Small intestine (tissue), 7 donors: ENCODE results near the gene PHOSPHO1. TPM values are rescaled to one million over a fixed set of nuclear protein-coding genes. Genes with fewer than 3 reads are reported as not detected.

ENCODE experiments used
- DNase-seq, 2 donors: peaks; one replicate each; pipeline versions ENCODE4 v3.0.0 to v3.0.0-alpha.2; 2013
- FAIRE-seq: peaks from 2 replicates; lab custom pipeline; 2012; peaks lifted over from hg19 to GRCh38; lab: Jason Lieb, UNC
- H3K27ac ChIP-seq, 3 donors: one replicate each; pipeline ENCODE4 v1.5.1; 2013; ENCODE audit warnings: low read length in 2 of 3, mild to moderate bottlenecking in 2 of 3, control low read depth in 1 of 3, inconsistent platforms in 1 of 3, low read depth in 1 of 3, moderate library complexity in 1 of 3
- H3K27me3 ChIP-seq, 3 donors: one replicate each; pipeline ENCODE4 v1.6.1; 2013; ENCODE audit warnings: low read length in 3 of 3, inconsistent platforms in 1 of 3; ENCODE audit not compliant: control insufficient read depth in 3 of 3, insufficient read depth in 3 of 3
- H3K36me3 ChIP-seq, 3 donors: one replicate each; pipeline ENCODE4 v1.6.1; 2013; ENCODE audit warnings: low read length in 3 of 3, inconsistent platforms in 1 of 3, low read depth in 1 of 3, mild to moderate bottlenecking in 1 of 3, moderate library complexity in 1 of 3; ENCODE audit not compliant: control insufficient read depth in 3 of 3, insufficient read depth in 2 of 3
- H3K4me1 ChIP-seq, 3 donors: one replicate each; pipeline ENCODE4 v1.6.1; 2013; ENCODE audit warnings: low read length in 2 of 3, inconsistent platforms in 1 of 3, low read depth in 1 of 3, mild to moderate bottlenecking in 1 of 3, moderate library complexity in 1 of 3; ENCODE audit not compliant: control insufficient read depth in 3 of 3, insufficient read depth in 2 of 3
- H3K4me3 ChIP-seq, 3 donors: one replicate each; pipeline ENCODE4 v1.5.1; 2013; ENCODE audit warnings: low read length in 3 of 3, control low read depth in 1 of 3, inconsistent platforms in 1 of 3, low read depth in 1 of 3, mild to moderate bottlenecking in 1 of 3, moderate library complexity in 1 of 3
- H3K9me3 ChIP-seq, 2 donors: one replicate each; pipeline ENCODE4 v1.6.1; 2013; ENCODE audit warnings: low read depth in 1 of 2, low read length in 1 of 2; ENCODE audit not compliant: control insufficient read depth in 2 of 2, insufficient read depth in 1 of 2
- WGBS, 3 donors: extraction: QIAGEN DNeasy Blood & Tissue Kit; methylation state at CpG; one replicate each; pipeline ENCODE4 v1.1.7; 2013; 5-methylcytosine and 5-hydroxymethylcytosine counted together
- polyA plus RNA-seq, 4 donors: library from polyadenylated mRNA; stranded (reverse) in 3 of 4; unstranded in 1 of 4; fragments of 200-250 nt in 3 of 4; fragments of 120-200 nt in 1 of 4; gene quantifications; one replicate each; pipeline versions ENCODE4 v1.2.1 to v1.2.3, GENCODE V29; 2013
- donor health status: healthy with polysubstance abuse.
- donor health status: control.
- donor health status: control.
- donor health status: Bipolar disorder and iron deficiency.
- donor health status: healthy.

The PHOSPHO1 gene
- polyA plus RNA-seq, 4 donors, result 0.54 to 0.92 (median 0.64) TPM; not detected in 1

- Histone ChIP-seq H3K4me3 (peak overlapping the region in 1 of 3 donors; percentile 56), H3K27me3 (no peaks in the 10 kb centered on the region), H3K27ac (no peak overlapping the region), H3K9me3 (no peaks in the 10 kb centered on the region), H3K4me1 (peaks cover 0 to 4% (median 3%) of the 10 kb centered on the region in 3 donors), H3K36me3 (peaks cover 0 to 9% (median 0%) of the 10 kb centered on the region in 3 donors)
- WGBS, 3 donors, result 58 to 73% (median 63%) methylated on average over 5 of the region's 5 CpGs
- no peak for DNase-seq
- FAIRE-seq, result no peak
Observed at GRCh38 chr17:49213399-49213798, 17.2 kb downstream of the PHOSPHO1 start.

GRCh38 chr17:49210158-49211029 is 20.2 kb downstream of the PHOSPHO1 start, which contains the start of the genes ABI3 and GNGT2:
Gene ABI3, plus strand, starts transcription at chr17:49210707. Its CDS starts 18 bp downstream, at chr17:49210725.
Gene GNGT2, minus strand, starts transcription at chr17:49210574. Its CDS starts 3,152 bp downstream, at chr17:49207422.
- Histone ChIP-seq H3K36me3 (no peaks in the 10 kb centered on the region), H3K27ac (peak within 1 kb of the TSS; percentile 20 to 75 (median 32)), H3K27me3 (peaks cover 0 to 10% (median 0%) of the 10 kb centered on the region in 3 donors), H3K4me1 (peaks cover 0 to 4% (median 0%) of the 10 kb centered on the region in 3 donors), H3K4me3 (peak within 1 kb of the TSS; percentile 33 to 56 (median 35)), H3K9me3 (no peaks in the 10 kb centered on the region)
- 23 to 44% (median 38%) methylated on average over 20 to 22 of the region's 22 CpGs for WGBS, 3 donors
- DNase-seq (peak; percentile 30 to 61), FAIRE-seq (no peak)

GRCh38 chr17:49209061-49209571 is 21.5 kb downstream of the PHOSPHO1 start:
- no peak for FAIRE-seq
- 61 to 80% (median 67%) methylated on average over 10 of the region's 10 CpGs for WGBS, 3 donors
- H3K27ac ChIP-seq, result peak overlapping the region in 1 of 3 donors; percentile 46

GRCh38 chr17:49204516-49204915 is 26.1 kb downstream of the PHOSPHO1 start:
- Histone ChIP-seq H3K36me3 (no peaks in the 10 kb centered on the region), H3K27ac (no peak overlapping the region), H3K27me3 (peaks cover 0 to 14% (median 0%) of the 10 kb centered on the region in 3 donors), H3K4me3 (no peak overlapping the region), H3K9me3 (no peaks in the 10 kb centered on the region), H3K4me1 (no peaks in the 10 kb centered on the region)
- FAIRE-seq, result no peak
- 95 to 98% (median 97%) methylated on average over 2 of the region's 2 CpGs for WGBS, 3 donors
- DNase-seq, result no peak

More at GRCh38 chr17:49209061-49209571, 21.5 kb downstream of the PHOSPHO1 start:
- Histone ChIP-seq H3K4me1 (peaks cover 0 to 4% (median 0%) of the 10 kb centered on the region in 3 donors), H3K9me3 (no peaks in the 10 kb centered on the region), H3K36me3 (no peaks in the 10 kb centered on the region), H3K27me3 (peaks cover 0 to 12% (median 0%) of the 10 kb centered on the region in 3 donors), H3K4me3 (no peak overlapping the region)
- no peak for DNase-seq

GRCh38 chr17:49203796-49204195 is 26.8 kb downstream of the PHOSPHO1 start:
- no peaks in the 10 kb centered on the region for H3K36me3 ChIP-seq
- no peak for FAIRE-seq
- H3K27ac ChIP-seq, result no peak overlapping the region
- 55 to 81% (median 64%) methylated on average over 2 of the region's 2 CpGs for WGBS, 3 donors
- DNase-seq, result no peak
- no peaks in the 10 kb centered on the region for H3K9me3 ChIP-seq
- no peak overlapping the region for H3K4me3 ChIP-seq
- no peaks in the 10 kb centered on the region for H3K4me1 ChIP-seq
- H3K27me3 ChIP-seq, result peaks cover 0 to 14% (median 0%) of the 10 kb centered on the region in 3 donors

GRCh38 chr17:49201481-49201927 is 29.1 kb downstream of the PHOSPHO1 start:
- Histone ChIP-seq H3K4me3 (no peak overlapping the region), H3K27ac (peak overlapping the region in 1 of 3 donors; percentile 56), H3K36me3 (no peaks in the 10 kb centered on the region), H3K9me3 (no peaks in the 10 kb centered on the region), H3K27me3 (peaks cover 0 to 8% (median 0%) of the 10 kb centered on the region in 3 donors), H3K4me1 (no peaks in the 10 kb centered on the region)
- no peak for DNase-seq
- 75 to 93% (median 89%) methylated on average over 8 of the region's 8 CpGs for WGBS, 3 donors
- FAIRE-seq, result no peak

- Histone ChIP-seq H3K4me1 (no peaks in the 10 kb centered on the region), H3K9me3 (no peaks in the 10 kb centered on the region), H3K36me3 (no peaks in the 10 kb centered on the region), H3K4me3 (no peak overlapping the region), H3K27me3 (peaks cover 0 to 5% (median 0%) of the 10 kb centered on the region in 3 donors), H3K27ac (peak overlapping the region in 1 of 3 donors; percentile 11)
- FAIRE-seq (no peak), DNase-seq (no peak)
- WGBS, 3 donors, result 84 to 95% (median 86%) methylated on average over 13 of the region's 13 CpGs
Observed at GRCh38 chr17:49200423-49201083, 30.0 kb downstream of the PHOSPHO1 start.

GRCh38 chr17:49198211-49198610 is 32.4 kb downstream of the PHOSPHO1 start:
- Histone ChIP-seq H3K9me3 (no peaks in the 10 kb centered on the region), H3K4me1 (peaks cover 0 to 7% (median 0%) of the 10 kb centered on the region in 3 donors), H3K36me3 (no peaks in the 10 kb centered on the region), H3K27me3 (peaks cover 0 to 4% (median 0%) of the 10 kb centered on the region in 3 donors), H3K27ac (no peak overlapping the region), H3K4me3 (no peak overlapping the region)
- no peak for FAIRE-seq
- no peak for DNase-seq
- WGBS, 3 donors, result 82 to 92% (median 88%) methylated on average over 2 of the region's 2 CpGs
